GM04503 (cell line): ENCODE measurements around the gene NRL.

ENCODE experiments used
- DNase-seq: peaks from one replicate; pipeline ENCODE4 v3.0.0-alpha.2; 2012; ENCODE audit warnings: low read depth

Gene NRL

GRCh38 chr14:24114532-24115421, at the start of gene NRL, which contains the start of gene DCAF11:
Gene NRL, minus strand, starts transcription at chr14:24114949. Its CDS starts 32,101 bp downstream, at chr14:24082848.
Gene DCAF11, plus strand, starts transcription at chr14:24114777. Its CDS starts 818 bp downstream, at chr14:24115595.
- DNase-seq: peak; percentile 98

- DNase-seq: no peak
Measured at GRCh38 chr14:24162093-24162492, 47.3 kb upstream of the NRL start.

- DNase-seq: peak; percentile 80
Measured at GRCh38 chr14:24160850-24161804, 46.4 kb upstream of the NRL start, which contains the start of gene IRF9. Gene IRF9, plus strand, starts transcription at chr14:24161265. Its CDS starts 880 bp downstream, at chr14:24162145.

- DNase-seq: no peak
Measured at GRCh38 chr14:24160499-24160849, 45.7 kb upstream of the NRL start.

DNA sequence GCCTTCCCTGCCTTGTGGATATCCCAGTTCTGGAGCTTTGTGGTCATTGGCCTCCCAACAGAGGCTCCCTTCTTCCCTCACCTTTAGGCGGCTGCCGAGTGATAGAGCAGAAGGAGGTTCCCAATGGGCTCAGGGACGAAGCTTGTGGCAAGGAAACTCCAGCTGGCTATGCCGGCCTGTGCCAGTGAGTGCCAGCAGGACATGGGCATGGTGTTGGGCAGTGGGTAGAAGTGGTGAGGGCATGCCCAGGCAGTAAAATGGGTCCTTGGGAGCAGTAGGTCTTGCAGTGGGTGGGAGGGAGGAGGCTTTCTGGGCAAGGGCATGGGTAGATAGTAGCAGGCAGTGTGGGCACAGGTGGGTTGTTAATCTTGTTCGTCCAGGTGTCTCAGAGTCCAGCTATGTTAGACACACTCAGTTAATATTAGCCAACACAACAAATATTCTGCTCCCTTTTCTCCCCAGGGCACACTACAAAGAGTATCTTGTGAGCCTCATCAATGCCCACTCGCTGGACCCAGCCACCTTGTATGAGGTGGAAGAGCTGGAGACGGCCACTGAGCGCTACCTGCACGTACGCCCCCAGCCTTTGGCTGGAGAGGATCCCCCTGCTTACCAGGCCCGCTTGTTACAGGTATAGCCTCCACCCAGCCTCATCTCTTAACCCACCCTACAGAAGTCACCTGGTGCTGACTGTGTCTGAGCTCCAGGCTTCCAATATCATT, 45.2 kb upstream of the NRL start:
- no peak for DNase-seq

DNA sequence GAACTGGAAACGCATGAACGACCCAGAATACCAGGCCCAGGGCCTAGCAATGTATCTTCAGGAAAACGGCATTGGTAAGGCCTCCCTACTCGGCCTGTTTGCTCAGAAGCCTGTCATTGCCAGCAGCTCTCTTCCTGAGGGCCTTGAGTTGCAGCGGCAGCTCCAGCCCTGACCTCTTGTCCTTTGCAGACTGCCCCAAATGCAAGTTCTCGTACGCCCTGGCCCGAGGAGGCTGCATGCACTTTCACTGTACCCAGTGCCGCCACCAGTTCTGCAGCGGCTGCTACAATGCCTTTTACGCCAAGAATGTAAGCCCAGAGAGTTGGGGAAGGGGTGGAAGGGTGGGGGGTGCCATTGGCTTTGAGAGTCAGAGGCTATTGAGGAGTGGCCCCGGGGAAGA, 42.6 kb upstream of the NRL start:
- DNase-seq: no peak

DNA sequence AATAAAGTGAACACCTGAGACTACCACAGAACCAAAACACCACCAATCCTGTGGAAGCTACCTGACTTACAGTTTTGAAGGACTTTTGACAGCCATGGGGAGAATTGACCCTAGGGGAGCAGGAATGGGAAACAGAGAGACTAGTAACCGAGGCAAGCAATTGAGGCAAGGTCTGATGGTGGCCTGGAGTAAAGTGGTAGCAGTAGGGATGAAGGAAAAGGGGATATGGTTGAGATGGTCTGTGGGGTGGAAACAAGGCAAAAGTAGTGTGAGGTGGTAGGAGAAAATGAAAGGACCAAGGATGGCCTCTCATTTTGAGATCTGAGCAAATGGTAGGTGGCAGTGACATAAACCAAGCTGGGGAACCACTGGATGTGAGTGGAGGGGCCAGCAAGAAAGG, 42.1 kb upstream of the NRL start:
- no peak for DNase-seq

DNA sequence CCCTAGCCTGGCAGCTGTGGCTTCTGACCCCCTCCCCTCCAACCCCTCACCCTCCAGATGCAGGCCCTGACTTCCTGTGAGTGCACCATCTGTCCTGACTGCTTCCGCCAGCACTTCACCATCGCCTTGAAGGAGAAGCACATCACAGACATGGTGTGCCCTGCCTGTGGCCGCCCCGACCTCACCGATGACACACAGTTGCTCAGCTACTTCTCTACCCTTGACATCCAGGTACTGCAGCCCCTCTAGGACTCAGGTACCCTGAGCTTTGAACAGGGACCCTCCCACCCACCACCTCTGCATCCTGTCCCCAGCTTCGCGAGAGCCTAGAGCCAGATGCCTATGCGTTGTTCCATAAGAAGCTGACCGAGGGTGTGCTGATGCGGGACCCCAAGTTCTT, 40.4 kb upstream of the NRL start:
- no peak for DNase-seq

GRCh38 chr14:24151404-24152080, 36.8 kb upstream of the NRL start:
- no peak for DNase-seq

DNA sequence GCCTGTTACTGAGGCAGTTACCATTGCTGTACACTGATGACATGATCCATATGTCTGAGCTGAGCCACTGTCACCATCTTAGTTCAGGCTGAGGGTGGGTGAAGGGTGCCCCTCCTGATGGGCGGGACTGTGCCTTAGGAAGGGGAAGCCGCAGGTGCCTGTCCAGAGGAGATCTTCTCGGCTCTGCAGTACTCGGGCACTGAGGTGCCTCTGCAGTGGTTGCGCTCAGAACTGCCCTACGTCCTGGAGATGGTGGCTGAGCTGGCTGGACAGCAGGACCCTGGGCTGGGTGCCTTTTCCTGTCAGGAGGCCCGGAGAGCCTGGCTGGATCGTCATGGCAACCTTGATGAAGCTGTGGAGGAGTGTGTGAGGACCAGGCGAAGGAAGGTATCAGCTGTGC, 36.2 kb upstream of the NRL start:
- DNase-seq: no peak

GRCh38 chr14:24150567-24150966, 35.8 kb upstream of the NRL start:
- DNase-seq: no peak

GRCh38 chr14:24150061-24150460, 35.3 kb upstream of the NRL start:
- DNase-seq: no peak

GRCh38 chr14:24149302-24149969, 34.7 kb upstream of the NRL start:
- no peak for DNase-seq

DNA sequence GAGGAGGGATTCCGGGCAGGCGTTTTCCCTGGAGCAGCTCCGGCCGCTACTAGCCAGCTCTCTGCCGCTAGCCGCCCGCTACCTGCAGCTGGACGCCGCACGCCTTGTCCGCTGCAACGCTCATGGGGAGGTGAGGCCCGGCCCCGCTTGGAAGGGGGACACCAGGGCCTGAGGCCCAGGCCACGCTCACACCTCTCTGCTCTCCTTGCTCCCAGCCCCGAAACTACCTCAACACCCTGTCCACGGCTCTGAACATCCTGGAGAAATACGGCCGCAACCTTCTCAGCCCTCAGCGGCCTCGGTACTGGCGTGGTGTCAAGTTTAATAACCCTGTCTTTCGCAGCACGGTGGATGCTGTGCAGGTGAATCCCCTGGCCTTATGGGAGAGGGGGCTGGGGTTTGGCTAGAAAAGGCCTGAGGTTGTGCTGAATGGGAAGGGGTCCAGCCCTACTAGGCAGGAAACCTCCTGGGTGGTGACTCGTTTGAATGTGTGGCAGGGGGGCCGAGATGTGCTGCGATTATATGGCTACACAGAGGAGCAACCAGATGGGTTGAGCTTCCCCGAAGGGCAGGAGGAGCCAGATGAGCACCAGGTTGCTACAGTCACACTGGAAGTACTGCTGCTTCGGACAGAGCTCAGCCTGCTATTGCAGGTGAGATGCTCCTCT, 33.1 kb upstream of the NRL start:
- DNase-seq: no peak

DNA sequence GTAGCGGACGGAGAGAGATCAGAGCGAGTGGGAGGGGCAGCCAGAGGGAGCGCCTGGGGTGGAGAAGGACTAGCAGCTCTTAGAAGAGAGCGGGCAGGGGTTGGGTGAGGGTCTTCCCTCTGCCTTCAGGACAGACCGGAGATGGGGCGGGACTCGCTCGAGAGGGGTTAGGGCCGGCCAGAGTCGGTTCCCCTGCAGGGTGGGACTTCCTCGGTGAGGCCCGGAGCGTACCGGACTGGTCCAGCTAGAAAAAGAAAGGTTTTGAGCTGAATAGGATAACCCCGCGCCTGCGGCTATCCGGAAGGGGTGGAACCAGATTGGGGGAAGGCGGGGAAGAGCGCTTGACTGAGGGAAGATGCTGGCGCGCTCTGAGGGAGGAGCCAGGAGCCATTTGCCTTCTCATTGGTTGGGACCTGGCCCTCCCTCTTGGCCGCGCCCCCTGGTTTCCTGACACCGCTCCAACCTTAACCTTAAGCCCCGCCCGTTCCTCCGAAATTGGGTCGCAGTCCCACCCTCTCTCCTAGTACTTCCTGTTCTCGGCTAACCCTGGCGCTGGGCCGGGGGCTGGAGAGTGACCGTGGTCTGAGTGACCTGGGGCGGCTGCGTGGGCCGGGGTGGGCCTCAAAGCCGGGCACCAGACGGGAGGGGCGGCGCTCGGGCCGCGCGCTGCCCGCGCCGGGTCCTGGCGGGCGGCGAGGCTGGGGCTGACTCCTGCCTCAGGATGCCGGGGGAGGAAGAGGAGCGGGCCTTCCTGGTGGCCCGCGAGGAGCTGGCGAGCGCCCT, 32.4 kb upstream of the NRL start, which contains the start of gene RNF31:
RNF31 (plus strand) TSS at position 521 of the 783 bp plus-strand sequence; CDS start at position 722, 201 bp downstream.
- DNase-seq: peak; percentile 90

- DNase-seq: peak; percentile 73
Measured at GRCh38 chr14:24146453-24146977, 31.8 kb upstream of the NRL start, which contains the start of gene PSME2. Gene PSME2, minus strand, starts transcription at chr14:24146610. Its CDS starts 29 bp downstream, at chr14:24146581.

- no peak for DNase-seq
Measured at GRCh38 chr14:24145690-24146452, 31.1 kb upstream of the NRL start.

DNA sequence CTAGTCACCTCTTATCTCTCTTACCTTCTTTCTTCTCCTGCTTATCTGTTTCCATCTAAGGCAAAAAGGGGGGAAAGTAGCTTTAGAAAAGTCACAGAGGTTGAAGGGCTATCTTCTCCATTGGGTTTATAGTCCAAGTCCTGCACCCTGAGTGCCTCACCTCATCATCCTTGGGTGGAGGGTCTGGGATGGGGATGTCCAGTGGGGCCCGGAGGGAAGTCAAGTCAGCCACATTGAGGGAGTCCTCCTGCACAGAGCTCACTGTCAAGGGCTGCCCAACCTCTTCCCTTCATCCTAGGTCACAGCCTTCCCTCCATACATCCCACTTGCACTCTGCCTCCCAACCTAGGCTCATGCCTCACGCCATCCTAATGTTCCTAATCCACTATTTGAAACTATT, 30.5 kb upstream of the NRL start:
- DNase-seq: no peak
